Neutrophil (primary cell): ENCODE measurements around the gene FAN1.

Source experiments
- H3K27ac ChIP-seq: fragments of 200-600 bp; sonication (generic); 2 replicates; pipeline ENCODE4 v1.5.1; 2016; ENCODE audit warnings: mild to moderate bottlenecking, moderate library complexity
- H3K27me3 ChIP-seq: fragments of 200-600 bp; sonication (generic); 2 replicates; pipeline ENCODE4 v1.6.0; 2016; ENCODE audit warnings: mild to moderate bottlenecking
- H3K36me3 ChIP-seq: fragments of 200-600 bp; sonication (generic); 2 replicates; pipeline ENCODE4 v1.5.1; 2017
- H3K4me1 ChIP-seq, 2 experiments: fragments of 200-600 bp in 1 of 2; sonication (generic) in 1 of 2; 1 replicate in 1 of 2; 2 replicates in 1 of 2; pipeline versions ENCODE4 v1.5.1 to v1.6.1; 2013 to 2016; ENCODE audit warnings: low read depth in 1 of 2, low read length in 1 of 2, mild to moderate bottlenecking in 1 of 2, moderate library complexity in 1 of 2; ENCODE audit not compliant: control insufficient read depth in 1 of 2, insufficient read depth in 1 of 2
- H3K4me3 ChIP-seq, 2 experiments: fragments of 200-600 bp in 1 of 2; sonication (generic) in 1 of 2; 1 replicate in 1 of 2; 2 replicates in 1 of 2; pipeline ENCODE4 v1.5.1; 2013 to 2016; ENCODE audit warnings: low read depth in 1 of 2, low read length in 1 of 2, mild to moderate bottlenecking in 1 of 2, moderate library complexity in 1 of 2
- H3K9me3 ChIP-seq: fragments of 200-600 bp; sonication (generic); 2 replicates; pipeline ENCODE4 v1.5.1; 2016
- TF ChIP-seq, protein P1 (sequence below): fragments of 200-600 bp; sonication (generic); IDR thresholded peaks from 2 replicates; pipeline ENCODE4 v1.5.1; 2016; ENCODE audit warnings: antibody characterized with exemption

FAN1 gene

DNA sequence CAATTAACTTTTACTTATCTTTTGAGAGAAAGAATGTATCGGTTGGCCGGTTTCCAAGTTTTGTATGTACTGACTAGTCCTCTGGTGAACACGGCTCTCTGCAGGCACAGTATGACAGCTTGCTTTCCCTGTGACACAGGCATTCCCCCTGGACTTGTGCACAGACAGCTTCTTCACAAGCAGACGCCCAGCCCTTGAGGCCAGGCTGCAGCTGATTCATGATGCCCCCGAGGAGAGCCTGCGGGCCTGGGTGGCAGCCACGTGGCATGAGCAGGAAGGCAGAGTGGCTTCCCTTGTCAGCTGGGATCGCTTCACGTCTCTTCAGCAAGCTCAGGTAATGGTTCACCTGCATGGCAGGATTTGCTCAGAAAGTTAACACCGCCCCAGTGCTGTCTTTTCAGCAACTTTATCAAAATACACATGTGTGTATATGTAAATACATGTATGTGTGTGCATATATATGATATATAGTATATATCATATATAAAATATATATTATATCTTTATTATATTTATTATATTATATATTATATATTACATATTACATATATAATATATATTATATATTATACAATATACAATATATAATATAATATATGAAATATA lies 25.5 kb downstream of the FAN1 start:
- TF ChIP-seq, protein P1, sequence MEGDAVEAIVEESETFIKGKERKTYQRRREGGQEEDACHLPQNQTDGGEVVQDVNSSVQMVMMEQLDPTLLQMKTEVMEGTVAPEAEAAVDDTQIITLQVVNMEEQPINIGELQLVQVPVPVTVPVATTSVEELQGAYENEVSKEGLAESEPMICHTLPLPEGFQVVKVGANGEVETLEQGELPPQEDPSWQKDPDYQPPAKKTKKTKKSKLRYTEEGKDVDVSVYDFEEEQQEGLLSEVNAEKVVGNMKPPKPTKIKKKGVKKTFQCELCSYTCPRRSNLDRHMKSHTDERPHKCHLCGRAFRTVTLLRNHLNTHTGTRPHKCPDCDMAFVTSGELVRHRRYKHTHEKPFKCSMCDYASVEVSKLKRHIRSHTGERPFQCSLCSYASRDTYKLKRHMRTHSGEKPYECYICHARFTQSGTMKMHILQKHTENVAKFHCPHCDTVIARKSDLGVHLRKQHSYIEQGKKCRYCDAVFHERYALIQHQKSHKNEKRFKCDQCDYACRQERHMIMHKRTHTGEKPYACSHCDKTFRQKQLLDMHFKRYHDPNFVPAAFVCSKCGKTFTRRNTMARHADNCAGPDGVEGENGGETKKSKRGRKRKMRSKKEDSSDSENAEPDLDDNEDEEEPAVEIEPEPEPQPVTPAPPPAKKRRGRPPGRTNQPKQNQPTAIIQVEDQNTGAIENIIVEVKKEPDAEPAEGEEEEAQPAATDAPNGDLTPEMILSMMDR, result no peak
- no peaks in the 10 kb centered on the region for H3K4me1 ChIP-seq
- no peaks in the 10 kb centered on the region for H3K27me3 ChIP-seq
- no peak overlapping the region for H3K27ac ChIP-seq
- peaks cover 61% of the 10 kb centered on the region for H3K36me3 ChIP-seq
- no peaks in the 10 kb centered on the region for H3K9me3 ChIP-seq
- H3K4me3 ChIP-seq, result no peak overlapping the region

DNA sequence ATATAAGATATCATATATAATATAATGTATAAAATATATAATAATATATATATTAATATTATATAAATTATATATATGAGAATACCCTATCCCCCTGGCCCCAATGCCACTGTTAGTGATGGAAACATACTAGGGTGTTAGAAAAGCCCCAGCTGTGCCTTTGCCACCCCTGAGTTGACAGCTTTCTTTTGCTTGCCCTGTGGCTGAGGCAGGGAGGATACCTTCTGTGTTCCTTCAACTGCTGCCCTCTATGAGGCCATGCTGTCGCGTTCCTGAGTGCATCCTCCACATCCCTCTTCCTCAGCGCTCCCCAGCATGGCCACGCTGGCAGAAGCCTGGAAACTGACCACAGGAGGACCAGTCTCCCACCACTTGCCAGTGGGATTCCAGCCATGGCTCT lies 26.3 kb downstream of the FAN1 start:
- Histone ChIP-seq H3K27me3 (no peaks in the 10 kb centered on the region), H3K4me1 (no peaks in the 10 kb centered on the region), H3K4me3 (no peak overlapping the region), H3K36me3 (peaks cover 63% of the 10 kb centered on the region), H3K27ac (no peak overlapping the region), H3K9me3 (no peaks in the 10 kb centered on the region)
- TF ChIP-seq, protein P1, result no peak

DNA sequence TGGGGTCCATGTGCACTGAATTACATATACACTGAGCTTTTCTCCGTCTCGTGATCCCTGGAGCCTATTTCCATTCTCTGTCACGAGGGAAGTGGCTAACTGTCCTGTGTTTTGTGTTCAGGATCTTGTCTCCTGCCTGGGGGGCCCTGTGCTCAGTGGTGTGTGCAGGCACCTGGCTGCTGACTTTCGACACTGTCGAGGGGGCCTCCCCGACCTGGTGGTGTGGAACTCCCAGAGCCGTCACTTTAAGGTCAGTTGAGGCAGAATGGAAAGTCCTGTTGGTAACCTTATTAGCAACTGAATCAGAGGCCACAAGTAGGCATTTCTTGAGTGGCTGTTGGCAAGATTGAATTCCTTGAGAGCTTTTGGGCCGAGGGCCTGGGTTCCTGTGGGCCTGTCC lies 26.7 kb downstream of the FAN1 start:
- Histone ChIP-seq H3K27me3 (no peaks in the 10 kb centered on the region), H3K4me1 (no peaks in the 10 kb centered on the region), H3K36me3 (peaks cover 59% of the 10 kb centered on the region), H3K9me3 (no peaks in the 10 kb centered on the region), H3K27ac (no peak overlapping the region), H3K4me3 (no peak overlapping the region)
- TF ChIP-seq, protein P1, result no peak

DNA sequence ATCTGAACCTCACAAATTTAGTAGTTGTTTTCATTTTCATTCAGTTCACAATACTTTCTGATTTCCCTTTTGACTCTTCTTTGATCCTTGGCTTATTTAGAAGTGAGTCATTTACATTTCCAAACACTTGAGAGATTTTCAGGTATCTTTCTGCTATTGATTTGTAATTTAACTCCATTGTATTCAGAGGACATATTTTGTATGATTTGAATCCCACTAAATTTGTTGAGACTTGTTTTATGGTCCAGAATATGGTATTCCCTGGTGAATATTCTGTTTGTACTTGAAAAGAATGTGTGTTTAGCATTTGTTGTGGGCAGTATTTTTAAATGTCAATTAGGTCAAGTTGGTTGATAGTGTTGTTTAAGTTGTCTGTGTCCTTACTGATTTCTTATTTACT lies 29.6 kb downstream of the FAN1 start:
- no peak overlapping the region for H3K4me3 ChIP-seq
- no peaks in the 10 kb centered on the region for H3K27me3 ChIP-seq
- no peaks in the 10 kb centered on the region for H3K4me1 ChIP-seq
- no peaks in the 10 kb centered on the region for H3K9me3 ChIP-seq
- peaks cover 54% of the 10 kb centered on the region for H3K36me3 ChIP-seq
- TF ChIP-seq, protein P1, result no peak
- H3K27ac ChIP-seq, result no peak overlapping the region

GRCh38 chr15:30939161-30939560 lies 35.4 kb downstream of the FAN1 start:
- Histone ChIP-seq H3K4me1 (no peaks in the 10 kb centered on the region), H3K36me3 (peaks cover 91% of the 10 kb centered on the region), H3K27me3 (no peaks in the 10 kb centered on the region), H3K4me3 (no peak overlapping the region), H3K27ac (no peak overlapping the region), H3K9me3 (no peaks in the 10 kb centered on the region)
- TF ChIP-seq, protein P1, result no peak

- Histone ChIP-seq H3K27me3 (no peaks in the 10 kb centered on the region), H3K4me3 (no peak overlapping the region), H3K27ac (no peak overlapping the region), H3K36me3 (peaks cover 94% of the 10 kb centered on the region), H3K9me3 (no peaks in the 10 kb centered on the region), H3K4me1 (no peaks in the 10 kb centered on the region)
- TF ChIP-seq, protein P1, result no peak
Measured at GRCh38 chr15:30940359-30940758, 36.6 kb downstream of the FAN1 start.
